K562 (cell line): ENCODE results near the gene GDAP2.

Source experiments
- EP300 ChIP-seq: IDR thresholded peaks from 2 replicates; pipeline ENCODE4 v1.6.1; 2012; ENCODE audit warnings: low read length, improper control_type of control experiment
- EZH2 ChIP-seq: IDR thresholded peaks from 2 replicates; pipeline ENCODE4 v1.6.1; 2012; ENCODE audit warnings: low read depth, mild to moderate bottlenecking, inconsistent platforms, low read length, borderline replicate concordance
- GABPA ChIP-seq: fragments of 200-800 bp; sonication (Bioruptor generic); conservative IDR thresholded peaks from 2 replicates; pipeline ENCODE4 v1.6.1; 2016; ENCODE audit warnings: low read depth, missing genetic modification characterization, missing compliant biosample characterization
- GTF3C2 ChIP-seq: IDR thresholded peaks from 3 replicates; pipeline ENCODE4 v1.6.1; 2011; ENCODE audit warnings: borderline replicate concordance, mild to moderate bottlenecking, moderate library complexity; ENCODE audit not compliant: insufficient read length; ENCODE audit errors: extremely low read depth
- HDAC1 ChIP-seq, 2 experiments: fragments of 450-650 bp; IDR thresholded peaks; 2 replicates each; pipeline ENCODE4 v1.6.1; 2016 to 2017; ENCODE audit warnings: inconsistent platforms in 1 of 2, mild to moderate bottlenecking in 1 of 2, moderate library complexity in 1 of 2
- HIVEP1 ChIP-seq: fragments of 250-450 bp; sonication (Bioruptor Pico); IDR thresholded peaks from 2 replicates; pipeline ENCODE4 v1.4.0; 2020; ENCODE audit warnings: mild to moderate bottlenecking
- KLF1 ChIP-seq: fragments of 450-650 bp; IDR thresholded peaks from 2 replicates; pipeline ENCODE4 v1.6.1; 2016; ENCODE audit warnings: missing genetic modification characterization, missing compliant biosample characterization
- MYC ChIP-seq, 2 experiments: fragments of 250-450 bp in 1 of 2; sonication (Bioruptor Pico) in 1 of 2; IDR thresholded peaks; 2 replicates each; pipeline versions ENCODE4 v1.5.1 to v1.6.1; 2012 to 2021; ENCODE audit warnings: low read depth in 2 of 2, borderline replicate concordance in 1 of 2, improper control_type of control experiment in 1 of 2, low read length in 1 of 2, mild to moderate bottlenecking in 1 of 2, moderate library complexity in 1 of 2
- TCF7 ChIP-seq: sonication (generic); IDR thresholded peaks from 2 replicates; pipeline ENCODE4 v1.6.1; 2016; ENCODE audit warnings: antibody characterized with exemption, borderline replicate concordance
- ZBTB9 ChIP-seq: fragments of 450-650 bp; formaldehyde crosslinking; IDR thresholded peaks from 2 replicates; pipeline ENCODE4 v1.4.0; 2020; ENCODE audit warnings: mild to moderate bottlenecking, moderate library complexity
- ZNF121 ChIP-seq: sonication (generic); formaldehyde crosslinking; conservative IDR thresholded peaks from 2 replicates; pipeline ENCODE4 v1.8.0; 2022; ENCODE audit warnings: missing genetic modification reagents

GRCh38 chr1:117930173-117930447 is 689 bp upstream of the GDAP2 start:
- no peak for TF ChIP-seq GABPA (tag)
- TF ChIP-seq ZNF121 (CRISPR knock-in tag) = no peak
- no peak for TF ChIP-seq GTF3C2
- TF ChIP-seq HDAC1 (IDR thresholded peaks at IDR 0.05) = no peak
- TF ChIP-seq HIVEP1 = no peak
- no peak for TF ChIP-seq EP300
- no peak for TF ChIP-seq KLF1
- TF ChIP-seq EZH2 = no peak
- TF ChIP-seq MYC (IDR thresholded peaks at IDR 0.05; ENCODE audit: low read depth, low read length) = no peak
- TF ChIP-seq MYC (CRISPR knock-in tag; IDR thresholded peaks at IDR 0.05; ENCODE audit: borderline replicate concordance, low read depth) = no peak
- no peak for TF ChIP-seq ZBTB9 (CRISPR knock-in tag)
- TF ChIP-seq TCF7 = no peak
